ENCODE data around the gene TMEM45A.

GRCh38 chr3:100535610-100535943 is 43.2 kb downstream of the TMEM45A start:
- TF ChIP-seq ZNF565 (CRISPR knock-in tag; conservative IDR thresholded peaks at IDR 0.05; ENCODE audit: low read depth) (no peak), CREB5 (CRISPR knock-in tag; IDR thresholded peaks at IDR 0.05; ENCODE audit: low read depth) (no peak), SNAI2 (CRISPR knock-in tag; IDR thresholded peaks at IDR 0.05) (no peak), ARNTL (CRISPR knock-in tag; IDR thresholded peaks at IDR 0.05; ENCODE audit: borderline replicate concordance, low read depth) (no peak), ISL1 (CRISPR knock-in tag; IDR thresholded peaks at IDR 0.05) (no peak), PATZ1 (CRISPR knock-in tag; IDR thresholded peaks at IDR 0.05; ENCODE audit: borderline replicate concordance) (no peak), OSR1 (CRISPR knock-in tag; IDR thresholded peaks at IDR 0.05) (no peak), CSDC2 (CRISPR knock-in tag; IDR thresholded peaks at IDR 0.05) (no peak), ZFP3 (CRISPR knock-in tag; IDR thresholded peaks at IDR 0.05) (no peak), TSHZ2 (CRISPR knock-in tag; IDR thresholded peaks at IDR 0.05) (no peak), BACH2 (CRISPR knock-in tag; IDR thresholded peaks at IDR 0.05; ENCODE audit: borderline replicate concordance) (no peak), POU6F1 (CRISPR knock-in tag; IDR thresholded peaks at IDR 0.05; ENCODE audit: borderline replicate concordance, low read depth) (no peak), ESRRG (CRISPR knock-in tag; IDR thresholded peaks at IDR 0.05) (no peak)

Measured in SK-N-SH treated with all-trans-retinoic acid at 6 μM for 48 hours (cell line).